Measurements from ENCODE around the gene OXSR1.

DNA sequence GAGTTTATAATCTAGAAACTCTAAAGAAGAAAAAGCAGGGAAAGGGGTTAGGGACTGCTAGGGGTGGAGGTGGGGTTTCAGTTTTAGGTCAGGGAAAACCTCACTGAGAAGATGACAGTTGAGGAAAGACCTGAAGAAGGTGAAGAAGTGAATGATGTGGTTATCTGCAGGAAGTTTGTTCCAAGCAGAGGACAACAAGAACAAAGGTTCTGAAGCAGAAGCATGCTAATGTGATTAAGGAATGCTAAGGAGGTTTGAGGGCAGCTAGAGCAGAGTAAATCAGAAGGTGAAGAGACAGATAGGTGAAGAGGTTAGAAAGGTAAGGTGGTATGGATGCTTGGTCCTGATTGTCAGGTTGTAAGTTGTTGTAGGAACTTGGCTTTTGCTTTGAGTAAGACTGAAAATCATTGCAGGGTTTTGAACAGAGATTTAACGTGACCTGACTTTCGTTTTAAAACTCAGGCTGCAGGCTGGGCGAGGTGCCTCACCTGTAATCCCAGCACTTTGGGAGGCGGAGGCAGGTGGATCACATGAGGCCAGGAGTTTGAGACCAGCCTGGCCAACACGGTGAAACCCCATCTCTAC lies 8.6 kb downstream of the OXSR1 start:
- TF ChIP-seq, protein P1, sequence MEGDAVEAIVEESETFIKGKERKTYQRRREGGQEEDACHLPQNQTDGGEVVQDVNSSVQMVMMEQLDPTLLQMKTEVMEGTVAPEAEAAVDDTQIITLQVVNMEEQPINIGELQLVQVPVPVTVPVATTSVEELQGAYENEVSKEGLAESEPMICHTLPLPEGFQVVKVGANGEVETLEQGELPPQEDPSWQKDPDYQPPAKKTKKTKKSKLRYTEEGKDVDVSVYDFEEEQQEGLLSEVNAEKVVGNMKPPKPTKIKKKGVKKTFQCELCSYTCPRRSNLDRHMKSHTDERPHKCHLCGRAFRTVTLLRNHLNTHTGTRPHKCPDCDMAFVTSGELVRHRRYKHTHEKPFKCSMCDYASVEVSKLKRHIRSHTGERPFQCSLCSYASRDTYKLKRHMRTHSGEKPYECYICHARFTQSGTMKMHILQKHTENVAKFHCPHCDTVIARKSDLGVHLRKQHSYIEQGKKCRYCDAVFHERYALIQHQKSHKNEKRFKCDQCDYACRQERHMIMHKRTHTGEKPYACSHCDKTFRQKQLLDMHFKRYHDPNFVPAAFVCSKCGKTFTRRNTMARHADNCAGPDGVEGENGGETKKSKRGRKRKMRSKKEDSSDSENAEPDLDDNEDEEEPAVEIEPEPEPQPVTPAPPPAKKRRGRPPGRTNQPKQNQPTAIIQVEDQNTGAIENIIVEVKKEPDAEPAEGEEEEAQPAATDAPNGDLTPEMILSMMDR (CRISPR knock-in tag; IDR thresholded peaks at IDR 0.05), result no peak
- TF ChIP-seq MYC (CRISPR knock-in tag; IDR thresholded peaks at IDR 0.05; ENCODE audit: borderline replicate concordance) (no peak), POLR2A (IDR thresholded peaks at IDR 0.05; ENCODE audit: insufficient read depth in 1 of 2, low read depth in 2 of 2, low read length in 2 of 2) (no peak), POLR2AphosphoS5 (IDR thresholded peaks at IDR 0.05; ENCODE audit: low read depth, low read length) (no peak)
